NOMO-1 treated with dmso at 0.1 percent for 144 hours (cell line): ENCODE measurements around the gene SLC25A1.
"Not testable (repeated sequence)": the region's sequence is repeated elsewhere in the genome, so short reads cannot be mapped to it uniquely, and the experiment has no call there.

Experiments
- DNase-seq: peaks from one replicate; lab custom pipeline; 2025; ENCODE audit not compliant: unreplicated experiment; lab: John Stamatoyannopoulos, UW

The SLC25A1 gene

DNA sequence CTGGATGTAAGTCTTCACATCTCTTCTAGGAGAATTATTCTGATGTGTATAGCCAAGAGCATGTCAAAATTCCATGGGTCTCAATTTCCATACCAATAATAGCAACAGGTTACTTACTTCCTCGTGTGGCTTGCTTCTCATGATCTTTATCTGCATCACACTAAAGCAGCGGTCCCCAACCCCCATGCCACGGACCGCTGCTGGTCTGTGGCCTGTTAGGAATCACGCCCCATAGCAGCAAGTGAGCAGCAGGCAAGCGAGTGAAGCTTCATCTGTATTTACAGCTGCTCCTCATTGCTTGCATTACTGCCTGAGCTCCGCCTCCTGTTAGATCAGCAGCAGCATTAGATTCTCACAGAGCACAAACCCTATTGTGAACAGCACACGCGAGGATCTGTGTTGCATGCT lies 28.9 kb upstream of the SLC25A1 start:
- no peak for DNase-seq

DNA sequence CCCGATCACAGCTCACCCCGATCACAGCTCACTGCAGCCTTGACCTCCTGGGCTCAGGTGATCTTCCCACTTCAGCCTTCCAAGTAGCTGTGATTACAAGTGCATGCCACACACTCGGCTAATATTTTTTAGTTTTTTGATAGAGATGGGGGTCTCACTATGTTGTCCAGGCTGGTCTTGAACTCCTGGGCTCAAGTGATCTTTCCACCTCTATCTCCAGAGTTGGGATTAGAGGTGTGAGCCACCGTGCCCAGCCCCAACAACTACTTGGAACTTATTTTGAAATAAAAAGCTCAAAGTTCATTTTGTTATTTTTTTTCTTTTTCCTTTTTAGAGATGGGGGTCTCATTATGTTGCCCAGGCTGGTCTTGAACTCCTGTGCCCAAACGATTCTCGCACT lies 27.8 kb upstream of the SLC25A1 start:
- DNase-seq: no peak

DNA sequence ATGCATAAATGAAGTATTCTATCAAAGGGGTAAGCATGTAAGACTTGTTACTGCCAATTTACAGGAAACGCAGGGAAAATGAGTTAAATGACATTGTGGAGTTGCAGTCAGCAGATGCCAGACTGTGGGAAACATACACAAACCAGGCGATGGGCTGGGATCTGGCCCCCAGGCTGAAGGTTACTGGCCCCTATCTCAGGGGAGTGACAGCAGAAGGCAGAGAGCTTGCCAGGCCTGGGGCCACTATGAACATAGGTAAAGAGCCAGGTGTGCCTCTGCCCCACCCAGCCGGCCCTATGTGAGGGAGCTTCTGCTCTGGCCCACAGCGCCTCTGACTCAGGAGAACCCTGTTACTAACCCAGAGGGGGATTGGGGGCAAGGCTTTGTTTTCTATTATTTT lies 26.1 kb upstream of the SLC25A1 start:
- DNase-seq: no peak

DNA sequence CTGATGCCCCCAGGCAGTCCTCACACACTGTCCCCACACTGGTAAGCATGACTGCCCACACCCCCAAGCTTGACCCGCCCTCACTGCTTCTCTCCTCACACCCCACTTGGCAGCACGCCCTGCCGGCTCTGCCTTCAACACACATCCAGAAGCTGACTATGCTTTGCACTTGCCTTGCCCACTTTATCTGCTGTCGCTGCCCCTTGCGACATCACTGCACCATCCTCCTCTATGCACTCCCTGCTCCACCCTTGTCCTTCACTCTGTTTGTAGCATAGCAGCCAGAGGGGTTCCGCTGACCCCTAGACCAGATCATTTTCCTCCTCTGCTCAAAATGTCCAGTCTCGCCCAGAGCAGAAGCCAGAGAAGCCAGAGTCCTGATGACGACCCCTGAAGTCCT lies 25.3 kb upstream of the SLC25A1 start:
- DNase-seq: no peak

DNA sequence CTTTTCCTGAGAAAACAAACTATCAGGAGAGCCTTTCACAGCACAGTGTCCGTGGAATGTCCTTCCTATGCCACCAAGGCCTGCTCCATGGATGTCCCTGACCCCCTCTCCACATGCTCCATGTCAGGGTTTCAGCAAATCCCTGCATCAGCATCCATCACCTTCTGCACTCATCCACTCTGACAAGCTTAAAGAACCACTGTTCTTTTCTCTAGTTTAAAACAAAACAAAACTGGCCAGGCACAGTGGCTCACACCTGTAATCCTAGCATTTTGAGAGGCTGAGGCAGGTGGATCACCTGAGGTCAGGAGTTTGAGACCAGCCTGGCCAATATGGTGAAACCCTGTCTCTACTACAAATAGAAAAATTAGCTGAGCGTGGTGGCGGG lies 24.3 kb upstream of the SLC25A1 start:
- DNase-seq: not testable (repeated sequence)

DNA sequence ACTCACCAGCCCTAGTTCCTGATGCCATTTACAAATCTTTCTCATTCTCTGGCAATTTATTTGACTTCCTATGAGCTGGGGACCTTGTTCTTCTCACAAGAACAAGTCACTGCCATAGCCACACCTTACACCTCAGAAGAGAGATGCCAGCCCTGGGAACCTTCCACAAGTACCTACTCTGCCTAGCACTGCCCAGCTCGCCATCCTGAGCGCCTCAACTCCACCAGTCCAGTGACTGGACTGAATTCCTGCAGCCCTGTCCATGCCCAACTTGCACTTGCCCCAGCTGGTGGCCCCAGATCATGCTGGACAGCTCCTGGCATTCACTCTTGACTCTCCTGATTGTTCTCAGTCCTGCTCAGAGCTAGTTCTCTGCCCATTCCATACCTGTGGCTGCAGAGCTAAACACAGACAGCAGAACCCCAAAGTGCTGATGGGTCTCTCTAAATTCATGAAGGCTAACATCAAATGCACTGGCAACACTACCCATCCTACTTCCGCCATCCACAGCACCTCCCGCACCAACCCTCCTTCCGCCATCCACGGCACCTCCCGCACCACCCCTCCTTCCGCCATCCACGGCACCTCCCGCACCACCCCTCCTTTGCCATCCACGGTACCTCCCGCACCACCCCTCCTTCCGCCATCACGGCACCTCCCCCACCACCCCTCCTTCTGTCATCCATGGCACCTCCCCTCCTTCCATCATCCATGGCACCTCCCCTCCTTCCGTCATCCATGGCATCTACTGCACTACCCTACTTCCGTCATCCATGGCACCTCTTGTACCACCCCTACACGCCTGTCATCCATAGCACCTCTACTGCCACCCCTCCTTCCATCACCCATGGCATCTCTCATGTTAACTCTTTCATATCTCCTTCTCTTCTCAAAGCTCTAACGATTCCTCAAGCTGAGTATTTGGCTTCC lies 23.6 kb upstream of the SLC25A1 start:
- DNase-seq: no peak

DNA sequence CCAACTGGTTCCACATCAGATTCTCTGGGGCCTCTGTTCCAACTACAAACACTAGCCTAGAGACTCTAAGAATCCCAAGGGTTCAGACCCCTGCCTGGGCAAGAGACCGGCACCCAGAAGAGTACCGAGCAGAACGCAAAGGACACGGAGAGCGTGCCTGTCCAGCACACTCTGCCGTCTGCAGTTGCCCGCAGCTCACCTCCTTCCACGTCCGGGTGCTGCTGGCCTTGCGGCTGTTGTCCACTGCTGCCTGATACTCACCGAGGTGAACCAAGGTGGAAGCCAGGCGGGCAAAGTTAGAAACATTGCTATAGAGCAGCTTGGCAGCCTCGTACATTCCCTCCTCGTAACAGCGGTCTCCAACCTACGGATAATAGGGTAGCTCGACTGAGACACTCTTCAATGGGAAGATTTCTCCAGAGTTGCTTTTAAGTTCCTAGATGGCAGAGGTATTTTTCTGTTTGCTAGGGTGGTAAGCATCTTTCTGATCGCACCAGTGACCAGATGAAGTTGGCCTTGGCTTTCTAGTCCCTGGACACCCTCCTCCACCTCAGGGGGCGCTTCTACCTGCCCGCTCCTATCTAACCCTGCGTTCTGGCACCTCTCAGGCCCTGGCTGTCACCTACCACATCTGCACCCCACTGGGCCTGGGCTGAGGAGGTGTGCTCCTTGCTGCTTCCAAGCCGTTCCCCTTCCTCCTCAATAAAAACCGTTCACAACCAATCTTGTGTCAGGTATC lies 22.8 kb upstream of the SLC25A1 start:
- no peak for DNase-seq

DNA sequence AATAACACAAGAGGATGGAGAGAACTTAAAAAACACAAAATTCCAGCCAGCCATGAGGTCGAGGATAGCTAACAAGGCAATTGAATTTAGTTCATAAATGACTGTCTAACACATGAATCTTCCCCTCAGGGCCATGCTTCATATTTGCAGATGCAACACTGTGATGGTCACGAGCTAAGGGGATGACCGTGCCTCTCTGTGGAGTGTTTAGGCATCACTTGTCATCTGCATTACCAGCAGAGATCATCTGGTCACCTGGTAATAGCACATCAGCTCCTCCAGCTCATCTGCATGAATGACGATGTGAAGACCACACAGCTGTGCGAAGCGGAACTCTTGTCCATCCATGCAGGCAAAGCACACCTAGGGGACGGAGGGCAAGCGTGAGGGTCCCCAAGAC lies 20.9 kb upstream of the SLC25A1 start:
- DNase-seq: no peak

DNA sequence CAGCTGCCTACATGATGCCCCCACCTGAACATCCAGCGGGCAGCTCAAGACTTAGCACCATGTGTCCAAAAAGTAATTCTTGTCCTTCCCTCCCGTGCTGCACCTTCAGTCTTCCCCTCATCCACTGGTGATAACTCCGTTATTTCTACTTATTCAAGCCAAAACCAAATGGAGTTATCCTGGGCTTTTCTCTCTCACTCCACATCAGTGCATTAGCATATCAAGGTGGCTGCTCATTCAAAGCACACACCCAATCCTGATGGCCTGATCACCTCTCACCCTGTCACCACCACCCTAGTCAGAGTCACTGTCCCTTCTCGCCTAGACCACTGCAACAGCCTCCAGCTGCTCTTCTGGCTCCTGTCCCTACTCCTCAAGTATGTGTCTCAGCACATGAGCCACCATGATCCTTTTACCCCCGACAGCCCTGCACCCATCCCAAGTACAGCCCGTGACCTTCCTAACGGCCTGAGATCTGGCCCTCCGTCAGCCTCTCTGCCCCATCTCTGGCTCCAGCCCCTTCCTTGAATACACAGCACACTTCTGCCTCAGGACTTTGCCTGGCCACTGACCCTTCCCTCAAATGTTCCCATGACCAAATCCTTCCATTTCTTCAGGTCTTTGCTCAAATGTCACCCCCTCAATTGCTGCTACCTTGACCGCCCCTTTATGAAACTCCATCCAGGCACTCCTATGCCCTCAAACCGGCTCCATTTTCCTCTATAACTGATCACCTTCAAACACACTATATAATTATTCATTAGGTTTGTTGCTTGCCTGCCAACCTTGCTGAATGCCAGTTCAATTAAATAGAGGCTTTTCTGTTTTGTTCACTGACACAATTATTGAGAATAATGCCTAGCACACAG lies 19.7 kb upstream of the SLC25A1 start:
- no peak for DNase-seq

DNA sequence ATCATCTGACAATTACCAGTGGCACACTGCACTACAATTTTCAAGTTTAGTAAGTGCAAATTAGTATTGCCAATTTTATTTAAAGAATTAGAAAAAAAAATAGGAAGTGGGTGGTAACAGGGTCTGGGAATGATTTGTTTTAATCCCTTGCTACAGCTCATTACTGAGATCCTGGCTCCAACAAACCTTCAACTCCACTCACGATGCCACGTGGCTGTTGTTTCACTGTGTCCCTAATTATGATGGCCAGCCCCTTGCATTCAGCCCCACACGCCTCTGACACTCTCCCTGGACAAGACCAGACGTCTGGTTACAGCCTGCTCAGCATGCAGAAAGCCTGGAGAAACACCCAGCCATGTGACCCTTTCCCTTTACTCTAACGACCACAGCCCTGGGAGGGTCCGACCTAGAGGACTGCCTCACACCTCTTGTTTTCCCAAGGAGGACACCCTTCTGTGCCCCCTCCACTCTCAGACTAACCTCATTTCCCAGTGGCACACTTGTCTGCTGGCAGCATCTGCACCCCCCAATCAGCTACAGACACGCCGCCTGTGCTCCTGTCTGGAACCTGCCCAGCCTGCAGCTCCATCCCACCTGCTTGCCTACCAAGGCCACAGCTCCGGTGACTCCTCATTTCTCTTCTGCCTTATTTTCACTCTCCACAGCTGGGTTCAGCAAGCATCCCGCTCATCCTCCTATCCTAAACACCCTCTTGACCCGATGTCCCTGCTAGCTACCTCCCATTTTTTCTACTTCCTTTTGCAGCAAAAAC lies 18.5 kb upstream of the SLC25A1 start:
- DNase-seq: no peak

DNA sequence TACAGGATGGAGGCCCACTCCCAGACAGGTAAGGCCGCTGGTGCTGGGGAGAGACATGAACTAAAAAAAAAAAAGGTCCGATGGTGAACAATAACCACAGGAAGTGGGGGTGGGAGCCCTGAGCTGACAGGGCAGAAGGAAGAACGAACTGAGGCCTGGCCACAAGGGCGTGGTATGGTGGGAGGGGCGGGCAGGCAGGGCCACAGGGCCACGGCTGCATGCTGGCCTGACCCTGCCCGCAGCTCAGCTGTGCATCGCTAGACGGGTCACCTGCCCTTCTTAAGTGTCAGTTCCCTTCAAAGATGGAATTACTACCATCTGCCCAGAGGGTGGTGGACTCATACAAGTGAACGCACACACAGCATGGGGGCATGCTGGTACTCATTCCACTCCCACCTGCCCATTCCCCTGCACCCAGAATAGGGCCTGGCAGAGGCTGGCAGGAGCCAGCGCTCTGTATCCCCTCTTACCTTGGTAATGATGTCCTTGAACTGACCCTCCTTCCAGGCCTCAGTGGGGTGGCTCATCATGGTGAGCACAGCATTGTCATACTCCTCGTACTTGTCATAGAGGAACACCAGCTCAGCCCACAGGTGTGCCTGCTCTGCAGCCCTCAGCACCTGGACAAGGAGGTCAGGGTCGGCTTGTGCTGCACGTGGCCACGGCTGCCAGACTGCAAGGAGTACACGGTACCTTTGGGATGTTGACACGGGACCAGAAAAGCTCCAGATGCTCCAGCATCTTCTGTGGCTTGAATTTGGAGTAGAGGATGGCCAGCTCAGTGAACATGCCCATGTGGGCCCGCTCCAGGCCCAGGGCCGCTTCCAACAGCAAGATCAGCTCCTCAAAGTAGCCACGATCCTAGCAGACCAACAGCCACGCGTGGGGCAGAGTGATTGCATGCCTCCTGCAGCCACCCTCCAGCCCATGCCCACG lies 17.5 kb upstream of the SLC25A1 start:
- no peak for DNase-seq

DNA sequence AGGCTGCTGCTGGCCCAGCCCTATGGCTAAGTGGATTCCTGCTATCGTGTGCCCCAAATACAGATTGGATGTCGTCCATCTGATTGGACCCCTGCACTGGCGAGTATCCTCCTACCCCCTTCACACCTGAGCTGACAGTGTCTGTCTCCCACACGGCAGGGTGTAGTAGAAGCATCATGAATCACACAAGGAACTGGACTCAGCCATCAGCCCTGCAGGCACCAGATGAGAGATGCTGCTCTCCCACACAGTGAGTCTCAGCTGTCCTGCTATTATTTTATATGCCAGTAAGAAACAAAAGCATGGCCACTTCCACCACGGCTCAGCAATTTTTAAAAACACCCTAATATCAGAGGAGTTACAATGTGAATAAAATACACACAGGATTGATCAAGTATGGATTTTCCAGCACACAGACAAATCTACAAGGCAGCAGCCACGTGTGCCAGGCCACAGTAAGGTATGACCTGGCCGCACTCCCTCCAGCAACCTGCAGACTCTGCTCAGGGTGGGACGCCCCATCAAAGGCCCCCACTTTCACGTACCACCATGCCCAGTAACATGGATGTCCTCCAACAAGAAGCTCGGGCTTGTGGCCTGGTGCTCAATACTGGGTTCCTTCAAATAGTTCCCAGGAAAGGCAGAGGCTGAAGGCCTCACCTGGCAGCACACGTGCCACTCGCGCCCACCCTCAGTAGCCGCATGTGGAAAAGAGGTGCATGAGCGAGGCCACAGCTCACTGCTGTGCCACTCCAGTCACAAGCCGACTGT lies 16.4 kb upstream of the SLC25A1 start:
- no peak for DNase-seq

DNA sequence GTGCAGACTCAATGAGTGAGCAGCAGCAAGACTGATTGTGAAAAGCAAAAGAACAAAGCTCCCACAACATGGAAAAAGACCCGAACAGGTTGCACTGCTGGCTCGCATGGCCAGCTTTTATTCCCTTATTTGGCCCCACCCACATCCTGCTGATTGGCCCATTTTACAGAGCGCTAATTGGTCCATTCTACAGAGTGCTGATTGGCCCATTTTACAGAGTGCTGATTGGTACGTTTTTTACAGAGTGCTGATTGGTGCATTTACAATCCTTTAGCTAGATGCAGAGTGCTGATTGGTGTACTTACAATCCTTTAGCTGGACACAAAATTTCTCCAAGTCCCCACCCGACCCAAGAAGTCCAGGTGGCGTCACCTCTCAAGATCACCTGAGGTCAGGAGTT lies 15.3 kb upstream of the SLC25A1 start:
- DNase-seq: no peak

DNA sequence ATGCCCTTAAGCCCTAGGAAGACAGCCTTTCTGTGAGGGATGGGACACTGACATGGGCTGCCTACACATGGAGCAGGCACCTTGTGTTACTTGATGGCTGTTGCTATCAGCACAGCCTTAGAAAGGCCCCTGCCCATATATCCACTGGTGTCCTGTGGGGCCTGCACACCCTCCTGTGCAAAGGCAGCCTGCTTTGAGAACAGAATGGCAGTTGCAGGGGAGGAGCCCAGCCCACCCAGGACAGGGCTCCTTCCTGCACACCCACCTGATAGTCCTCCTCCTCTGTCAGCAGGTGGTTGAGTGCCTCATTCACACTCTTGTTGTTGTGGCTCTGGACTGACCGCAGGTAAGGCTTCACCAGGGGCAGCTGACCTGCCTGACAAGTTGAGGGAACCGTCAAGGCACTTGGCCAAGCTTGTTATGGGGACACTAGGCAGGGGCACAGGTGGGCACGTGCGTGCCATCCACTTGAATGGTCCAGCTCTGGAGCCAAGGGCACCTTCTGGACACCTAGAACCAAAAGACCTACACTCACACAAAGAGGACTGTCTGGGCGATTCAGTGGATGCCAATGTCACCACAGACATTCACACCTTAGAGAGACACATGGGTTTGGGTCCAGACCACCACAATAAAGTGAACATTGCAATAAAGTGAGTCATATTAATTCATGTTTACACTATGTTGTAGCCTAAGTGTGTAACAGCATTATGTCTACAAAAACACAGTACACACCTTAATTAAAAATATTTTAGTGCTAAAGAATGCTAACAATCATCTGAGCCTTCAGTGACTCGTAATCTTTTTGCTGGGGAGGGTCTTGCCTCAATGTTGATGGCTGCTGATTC lies 9.4 kb upstream of the SLC25A1 start:
- DNase-seq: no peak

DNA sequence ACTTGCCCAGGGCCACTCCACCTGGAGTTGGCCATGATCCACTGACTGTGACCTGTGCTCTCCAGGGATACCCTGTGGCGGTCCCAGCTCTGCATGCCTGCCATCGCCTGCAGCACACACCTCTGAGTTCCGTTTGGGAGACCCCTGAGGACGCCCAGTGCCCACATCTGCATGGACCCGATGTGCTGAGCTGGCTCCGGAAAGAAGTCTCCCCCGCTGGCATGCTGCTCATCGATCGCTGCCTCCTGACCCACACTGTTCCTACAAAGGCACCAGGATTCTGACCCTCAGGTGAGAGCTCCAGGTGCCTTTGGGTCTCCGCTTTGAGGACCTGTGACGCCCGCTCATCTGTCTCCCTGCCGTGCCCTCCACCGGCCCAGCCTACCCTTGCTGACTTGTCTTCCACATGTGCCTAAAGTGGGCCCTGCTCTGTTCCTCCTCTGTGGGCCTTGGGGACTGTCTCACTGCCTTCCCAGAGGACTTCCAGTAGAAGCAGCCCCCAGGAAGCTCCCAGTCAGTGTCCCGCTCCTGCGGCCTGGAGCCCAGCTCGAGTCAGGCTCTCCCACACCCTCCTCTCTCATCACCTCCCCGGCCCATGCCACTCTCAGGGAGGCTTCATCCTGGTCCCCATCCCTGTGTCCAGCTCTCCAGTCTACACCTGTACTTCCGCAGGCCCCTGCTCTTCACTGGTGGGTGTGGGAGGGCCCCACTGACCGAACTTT lies 5.9 kb upstream of the SLC25A1 start:
- no peak for DNase-seq

DNA sequence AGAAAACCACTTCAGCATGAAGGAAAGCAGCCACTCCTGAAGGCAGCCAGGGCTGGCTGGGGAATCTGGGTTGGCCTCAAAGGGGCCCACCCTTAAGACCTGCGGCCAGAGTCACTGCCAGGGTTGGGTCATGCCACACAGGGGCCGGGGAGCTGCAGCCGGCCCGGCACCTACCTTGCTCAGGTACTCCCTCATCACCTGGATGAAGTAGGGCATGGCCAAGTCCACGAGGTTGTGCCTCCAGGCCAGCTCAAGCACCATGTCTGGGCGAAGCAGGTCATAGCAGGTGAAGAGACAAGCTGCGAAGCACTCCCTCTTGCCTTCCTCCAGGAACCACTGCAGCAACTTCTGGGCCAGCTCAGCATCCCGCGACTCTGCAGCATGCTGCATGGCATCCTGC lies 4.7 kb upstream of the SLC25A1 start:
- DNase-seq: no peak

DNA sequence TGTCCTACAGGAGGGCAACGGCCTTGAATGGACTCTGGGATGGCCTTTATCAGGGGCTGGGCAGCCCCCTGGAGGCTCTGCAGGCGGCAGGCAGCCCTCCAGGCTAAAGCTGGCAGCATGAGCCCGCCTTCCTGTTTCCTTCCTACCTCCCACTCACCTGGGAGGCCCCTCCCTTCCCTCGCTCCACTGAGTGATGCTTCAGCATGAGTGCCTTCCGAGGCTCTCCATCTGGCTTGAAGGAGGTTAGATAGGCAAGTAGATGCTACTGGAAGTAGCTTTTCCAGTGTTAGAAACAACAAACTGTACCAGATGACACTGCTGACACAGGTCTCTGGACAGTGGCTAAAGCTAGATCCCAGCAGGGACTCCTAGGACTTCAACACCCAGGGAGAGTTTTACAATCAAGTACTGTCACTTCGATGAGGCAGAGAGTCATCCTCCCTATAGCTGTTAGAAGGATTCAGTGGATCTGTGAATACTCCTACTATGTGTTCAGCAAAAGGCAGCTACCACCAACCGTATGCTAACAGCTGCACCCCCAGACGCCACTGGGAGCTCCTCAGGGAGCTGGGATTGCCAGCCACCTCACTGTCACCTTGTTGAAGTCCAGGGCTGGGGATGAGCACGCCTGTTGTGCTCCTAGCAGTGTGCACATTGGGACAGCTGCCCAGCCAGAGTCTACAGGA lies 4.1 kb upstream of the SLC25A1 start:
- no peak for DNase-seq
